ENCODE measurements around the gene NAXD.

Gene NAXD

GRCh38 chr13:110580800-110581199 lies 34.5 kb upstream of the NAXD start:
- DNase-seq (ENCODE audit: extremely low spot score): no peak
- TF ChIP-seq SP1 (IDR thresholded peaks at IDR 0.05): no peak
- CTCF ChIA-PET: no interaction called here
- POLR2A ChIA-PET: no interaction called here

GRCh38 chr13:110581506-110582185 lies 33.7 kb upstream of the NAXD start:
- CTCF ChIA-PET: no interaction called here
- no peak for TF ChIP-seq LEF1 (IDR thresholded peaks at IDR 0.05; ENCODE audit: borderline replicate concordance)
- TF ChIP-seq FOXK2 (IDR thresholded peaks at IDR 0.05): no peak
- TF ChIP-seq PKNOX1 (IDR thresholded peaks at IDR 0.05): no peak
- TF ChIP-seq ARNT (IDR thresholded peaks at IDR 0.05): no peak
- TF ChIP-seq FOXM1 (IDR thresholded peaks at IDR 0.05; ENCODE audit: borderline replicate concordance): no peak
- no peak for TF ChIP-seq BHLHE40 (IDR thresholded peaks at IDR 0.05; ENCODE audit: borderline replicate concordance)
- no peak for TF ChIP-seq ELF4 (IDR thresholded peaks at IDR 0.05)
- TF ChIP-seq L3MBTL2 (conservative IDR thresholded peaks at IDR 0.05): no peak
- POLR2A ChIA-PET: no interaction called here
- no peak for DNase-seq (ENCODE audit: extremely low spot score)

- TF ChIP-seq FOXK2 (IDR thresholded peaks at IDR 0.05) (no peak), ARNT (IDR thresholded peaks at IDR 0.05) (no peak), BHLHE40 (IDR thresholded peaks at IDR 0.05; ENCODE audit: borderline replicate concordance) (no peak), HDGF (IDR thresholded peaks at IDR 0.05; ENCODE audit: borderline replicate concordance) (no peak), NFRKB (IDR thresholded peaks at IDR 0.05) (no peak), SUZ12 (IDR thresholded peaks at IDR 0.05) (no peak)
- DNase-seq (ENCODE audit: extremely low spot score): no peak
- CTCF ChIA-PET: no interaction called here
- POLR2A ChIA-PET: no interaction called here
Observed at GRCh38 chr13:110582421-110582954, 32.9 kb upstream of the NAXD start.

- ChIA-PET POLR2A (no interaction called here), CTCF (no interaction called here)
- DNase-seq (ENCODE audit: extremely low spot score): no peak
- no peak for TF ChIP-seq ELF4 (IDR thresholded peaks at IDR 0.05)
- TF ChIP-seq SP1 (IDR thresholded peaks at IDR 0.05): no peak
- TF ChIP-seq FOXK2 (IDR thresholded peaks at IDR 0.05): no peak
- no peak for TF ChIP-seq NFRKB (IDR thresholded peaks at IDR 0.05)
- TF ChIP-seq BHLHE40 (IDR thresholded peaks at IDR 0.05; ENCODE audit: borderline replicate concordance): no peak
- TF ChIP-seq PKNOX1 (IDR thresholded peaks at IDR 0.05): no peak
- no peak for TF ChIP-seq ARNT (IDR thresholded peaks at IDR 0.05)
- no peak for TF ChIP-seq FOXM1 (IDR thresholded peaks at IDR 0.05; ENCODE audit: borderline replicate concordance)
- TF ChIP-seq HDGF (IDR thresholded peaks at IDR 0.05; ENCODE audit: borderline replicate concordance): no peak
- TF ChIP-seq L3MBTL2 (conservative IDR thresholded peaks at IDR 0.05): no peak
Observed at GRCh38 chr13:110583178-110583865, 32.0 kb upstream of the NAXD start.

- no peak for TF ChIP-seq TARDBP (IDR thresholded peaks at IDR 0.05)
- TF ChIP-seq HDGF (IDR thresholded peaks at IDR 0.05; ENCODE audit: borderline replicate concordance): no peak
- no peak for TF ChIP-seq ELF4 (IDR thresholded peaks at IDR 0.05)
- TF ChIP-seq SUZ12 (IDR thresholded peaks at IDR 0.05): no peak
- TF ChIP-seq L3MBTL2 (conservative IDR thresholded peaks at IDR 0.05): no peak
- TF ChIP-seq PKNOX1 (IDR thresholded peaks at IDR 0.05): no peak
- no peak for TF ChIP-seq SP1 (IDR thresholded peaks at IDR 0.05)
- CTCF ChIA-PET: no interaction called here
- DNase-seq (ENCODE audit: extremely low spot score): no peak
- POLR2A ChIA-PET: no interaction called here
Observed at GRCh38 chr13:110589793-110590390, 25.5 kb upstream of the NAXD start.

- DNase-seq (ENCODE audit: extremely low spot score): no peak
- ChIA-PET CTCF (no interaction called here), POLR2A (no interaction called here)
- TF ChIP-seq TARDBP (IDR thresholded peaks at IDR 0.05) (no peak), BHLHE40 (IDR thresholded peaks at IDR 0.05; ENCODE audit: borderline replicate concordance) (no peak), SP1 (IDR thresholded peaks at IDR 0.05) (no peak)
Observed at GRCh38 chr13:110590577-110590976, 24.8 kb upstream of the NAXD start.

GRCh38 chr13:110592665-110593064 lies 22.7 kb upstream of the NAXD start:
- CTCF ChIA-PET: interaction anchor here (0.7 kb wide), 1 partner anchor 17 kb away, joined by 4 read pairs; no protein-coding TSS in a partner anchor
- no peak for DNase-seq (ENCODE audit: extremely low spot score)
- POLR2A ChIA-PET: no interaction called here

More at GRCh38 chr13:110592665-110593064, 22.7 kb upstream of the NAXD start:
- no peak for TF ChIP-seq LEF1 (IDR thresholded peaks at IDR 0.05; ENCODE audit: borderline replicate concordance)
- no peak for TF ChIP-seq FOXK2 (IDR thresholded peaks at IDR 0.05)
- TF ChIP-seq BHLHE40 (IDR thresholded peaks at IDR 0.05; ENCODE audit: borderline replicate concordance): no peak
- TF ChIP-seq L3MBTL2 (conservative IDR thresholded peaks at IDR 0.05): no peak
- TF ChIP-seq ELF4 (IDR thresholded peaks at IDR 0.05): no peak
- TF ChIP-seq HDGF (IDR thresholded peaks at IDR 0.05; ENCODE audit: borderline replicate concordance): no peak
- TF ChIP-seq ARNT (IDR thresholded peaks at IDR 0.05): no peak
- TF ChIP-seq SP1 (IDR thresholded peaks at IDR 0.05): no peak
